Skeletal muscle satellite cell (primary cell): ENCODE measurements around the gene RPRD2.

ENCODE experiments used
- H3K27me3 ChIP-seq: 2 replicates; pipeline ENCODE4 v1.7.0; 2013; ENCODE audit warnings: low read length; ENCODE audit not compliant: control insufficient read depth, insufficient read depth
- H3K36me3 ChIP-seq: 2 replicates; pipeline ENCODE4 v1.7.0; 2013; ENCODE audit warnings: mild to moderate bottlenecking, control low read depth, low read length; ENCODE audit not compliant: insufficient read depth
- H3K4me1 ChIP-seq: 2 replicates; pipeline ENCODE4 v1.7.0; 2013; ENCODE audit warnings: low read length; ENCODE audit not compliant: control insufficient read depth, insufficient read depth
- H3K4me2 ChIP-seq: 2 replicates; pipeline ENCODE4 v1.7.0; 2013; ENCODE audit warnings: mild to moderate bottlenecking, low read length
- H3K4me3 ChIP-seq: 2 replicates; pipeline ENCODE4 v1.7.0; 2013; ENCODE audit warnings: low read length
- H3K9ac ChIP-seq: 2 replicates; pipeline ENCODE4 v1.7.0; 2013; ENCODE audit warnings: mild to moderate bottlenecking, low read depth, low read length, moderate library complexity
- H3K9me3 ChIP-seq: replicated peaks from 2 replicates; pipeline ENCODE4 v1.7.0; 2013; ENCODE audit warnings: mild to moderate bottlenecking, control low read depth, low read length

Gene RPRD2

DNA sequence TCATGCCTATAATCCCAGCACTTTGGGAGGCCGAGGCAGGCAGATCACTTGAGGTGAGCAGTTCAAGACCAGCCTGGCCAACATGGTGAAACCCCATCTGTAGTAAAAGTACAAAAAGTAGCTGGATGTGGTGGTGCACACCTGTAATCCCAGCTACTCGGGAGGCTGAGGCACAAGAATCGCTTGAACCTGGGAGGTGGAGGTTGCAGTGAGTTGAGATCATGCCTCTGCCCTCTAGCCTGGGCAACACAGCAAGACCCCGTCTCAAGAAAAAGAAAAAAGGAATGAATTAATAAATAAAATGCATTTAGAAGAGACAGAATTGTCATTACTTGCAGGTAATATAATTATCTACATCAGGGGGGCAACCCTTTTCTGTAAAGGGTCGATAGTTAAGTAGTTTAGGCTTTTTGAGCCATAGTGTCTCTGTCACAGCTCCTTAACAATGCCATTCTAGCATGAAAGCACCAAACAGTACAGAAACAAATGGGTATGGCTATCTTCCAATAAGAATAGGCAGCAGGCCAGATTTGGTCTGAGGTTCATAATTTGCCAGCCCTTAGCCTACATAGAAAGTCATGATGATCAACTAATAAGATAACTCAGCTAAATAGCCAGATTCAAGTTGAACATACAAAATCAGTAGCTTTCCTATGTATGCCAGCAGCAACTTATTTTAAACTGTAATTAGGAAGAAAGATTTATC lies 56.8 kb downstream of the RPRD2 start:
- H3K9me3 ChIP-seq: no peaks in the 10 kb centered on the region
- no peak overlapping the region for H3K9ac ChIP-seq
- no peak overlapping the region for H3K4me2 ChIP-seq
- no peak overlapping the region for H3K4me3 ChIP-seq
- no peaks in the 10 kb centered on the region for H3K4me1 ChIP-seq
- H3K36me3 ChIP-seq: peaks cover 6% of the 10 kb centered on the region
- no peaks in the 10 kb centered on the region for H3K27me3 ChIP-seq

GRCh38 chr1:150422541-150422940 lies 58.6 kb downstream of the RPRD2 start:
- H3K9ac ChIP-seq: no peak overlapping the region
- peaks cover 9% of the 10 kb centered on the region for H3K36me3 ChIP-seq
- H3K4me2 ChIP-seq: no peak overlapping the region
- H3K4me1 ChIP-seq: no peaks in the 10 kb centered on the region
- H3K27me3 ChIP-seq: no peaks in the 10 kb centered on the region
- no peak overlapping the region for H3K4me3 ChIP-seq
- H3K9me3 ChIP-seq: no peaks in the 10 kb centered on the region

DNA sequence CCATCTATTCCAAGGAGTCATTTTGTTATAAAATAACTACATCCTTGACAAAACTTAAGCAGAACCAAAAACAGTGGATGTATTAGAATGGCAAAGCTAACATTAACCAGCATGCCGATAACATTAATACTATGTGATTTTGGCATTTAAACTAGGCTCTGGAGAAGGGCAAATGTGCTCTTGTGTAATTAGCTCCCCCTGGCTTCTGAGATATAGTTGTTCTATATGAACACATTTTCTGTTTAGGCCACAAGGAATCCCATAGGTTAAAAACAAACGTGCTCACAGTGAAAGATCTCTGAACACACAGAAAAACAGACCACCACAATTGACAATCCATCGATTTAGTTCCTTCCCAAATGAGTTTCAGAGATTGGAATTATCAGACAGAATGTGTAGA lies 65.9 kb downstream of the RPRD2 start:
- H3K9ac ChIP-seq: no peak overlapping the region
- no peaks in the 10 kb centered on the region for H3K4me1 ChIP-seq
- no peaks in the 10 kb centered on the region for H3K27me3 ChIP-seq
- peaks cover 7% of the 10 kb centered on the region for H3K36me3 ChIP-seq
- no peaks in the 10 kb centered on the region for H3K9me3 ChIP-seq
- no peak overlapping the region for H3K4me2 ChIP-seq
- no peak overlapping the region for H3K4me3 ChIP-seq

- no peak overlapping the region for H3K4me3 ChIP-seq
- no peaks in the 10 kb centered on the region for H3K27me3 ChIP-seq
- H3K9me3 ChIP-seq: no peaks in the 10 kb centered on the region
- H3K4me1 ChIP-seq: no peaks in the 10 kb centered on the region
- no peak overlapping the region for H3K4me2 ChIP-seq
- no peak overlapping the region for H3K9ac ChIP-seq
- H3K36me3 ChIP-seq: peaks cover 21% of the 10 kb centered on the region
Observed at GRCh38 chr1:150441121-150441520, 77.2 kb downstream of the RPRD2 start.

GRCh38 chr1:150444232-150444631 lies 80.3 kb downstream of the RPRD2 start:
- Histone ChIP-seq H3K4me3 (no peak overlapping the region), H3K27me3 (no peaks in the 10 kb centered on the region), H3K4me1 (no peaks in the 10 kb centered on the region), H3K9me3 (no peaks in the 10 kb centered on the region), H3K36me3 (peaks cover 35% of the 10 kb centered on the region), H3K4me2 (no peak overlapping the region), H3K9ac (no peak overlapping the region)

DNA sequence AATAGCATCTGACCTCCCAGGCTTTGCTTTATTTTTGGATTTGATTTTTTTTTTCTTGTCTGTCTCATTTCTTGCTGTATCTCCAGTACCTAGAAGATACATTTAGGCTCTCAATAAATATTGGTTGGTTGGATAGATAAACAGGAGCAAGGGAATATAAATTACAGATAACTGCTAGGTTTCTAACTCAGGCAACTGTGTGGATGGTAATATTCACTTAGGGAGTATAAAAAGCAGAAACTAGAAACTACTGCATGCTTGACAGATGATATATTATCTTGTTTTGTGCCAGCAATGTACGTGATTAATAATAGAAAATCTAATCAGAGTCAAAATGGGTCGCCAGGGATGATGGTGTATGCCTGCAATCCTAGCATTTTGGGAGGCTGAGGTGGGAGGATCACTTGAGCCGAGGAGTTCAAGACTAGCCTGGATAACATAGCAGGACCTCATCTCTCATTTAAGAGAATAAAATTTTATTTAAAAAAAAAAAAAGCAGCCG lies 92.2 kb downstream of the RPRD2 start:
- Histone ChIP-seq H3K27me3 (no peaks in the 10 kb centered on the region), H3K4me2 (no peak overlapping the region), H3K9me3 (no peaks in the 10 kb centered on the region), H3K4me3 (no peak overlapping the region), H3K36me3 (peaks cover 18% of the 10 kb centered on the region), H3K9ac (no peak overlapping the region), H3K4me1 (no peaks in the 10 kb centered on the region)

DNA sequence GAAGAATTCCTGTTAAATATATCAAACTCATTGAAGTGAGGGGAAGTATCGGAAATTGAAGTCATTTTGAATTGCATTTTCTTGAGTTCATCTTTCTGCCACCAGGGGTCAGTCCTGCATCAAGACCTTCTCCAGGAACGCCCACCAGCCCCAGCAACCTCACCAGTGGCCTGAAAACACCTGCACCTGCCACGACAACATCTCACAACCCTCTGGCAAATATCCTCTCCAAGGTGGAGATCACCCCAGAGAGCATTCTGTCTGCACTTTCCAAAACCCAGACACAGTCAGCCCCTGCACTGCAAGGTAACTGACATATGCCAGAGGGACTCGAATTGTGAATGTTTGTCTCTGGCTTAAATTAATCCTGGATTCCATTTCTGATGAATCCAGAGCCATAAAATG lies 100.5 kb downstream of the RPRD2 start:
- Histone ChIP-seq H3K27me3 (no peaks in the 10 kb centered on the region), H3K36me3 (peaks cover 17% of the 10 kb centered on the region), H3K4me1 (no peaks in the 10 kb centered on the region)

GRCh38 chr1:150466964-150467363 lies 103.0 kb downstream of the RPRD2 start:
- Histone ChIP-seq H3K4me2 (no peak overlapping the region), H3K36me3 (peaks cover 34% of the 10 kb centered on the region), H3K4me1 (no peaks in the 10 kb centered on the region), H3K4me3 (no peak overlapping the region), H3K27me3 (no peaks in the 10 kb centered on the region), H3K9me3 (no peaks in the 10 kb centered on the region), H3K9ac (no peak overlapping the region)

More for the DNA sequence above, 100.5 kb downstream of the RPRD2 start:
- no peak overlapping the region for H3K4me2 ChIP-seq
- H3K4me3 ChIP-seq: no peak overlapping the region
- H3K9me3 ChIP-seq: no peaks in the 10 kb centered on the region
- no peak overlapping the region for H3K9ac ChIP-seq

DNA sequence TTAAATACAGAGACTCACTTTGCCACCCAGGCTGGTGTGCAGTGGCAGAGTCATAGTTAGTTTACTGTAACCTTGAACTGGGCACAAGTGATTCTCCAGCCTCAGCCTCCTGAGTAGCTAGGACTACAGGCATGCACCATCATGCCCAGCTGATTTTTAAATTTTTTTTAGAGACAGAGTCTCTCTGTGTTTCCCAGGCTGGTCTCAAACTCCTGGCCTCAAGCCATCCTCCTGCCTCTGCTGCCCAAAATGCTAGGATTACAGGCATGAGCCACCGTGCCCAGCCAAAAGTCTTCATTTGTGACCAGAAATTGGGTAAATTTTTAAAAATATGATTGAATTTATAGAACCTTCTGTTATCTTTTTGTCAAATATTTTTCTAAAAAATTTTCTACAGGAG lies 105.3 kb downstream of the RPRD2 start:
- Histone ChIP-seq H3K9me3 (no peaks in the 10 kb centered on the region), H3K27me3 (no peaks in the 10 kb centered on the region), H3K9ac (no peak overlapping the region), H3K4me2 (no peak overlapping the region), H3K4me1 (no peaks in the 10 kb centered on the region), H3K4me3 (no peak overlapping the region), H3K36me3 (peaks cover 47% of the 10 kb centered on the region)

DNA sequence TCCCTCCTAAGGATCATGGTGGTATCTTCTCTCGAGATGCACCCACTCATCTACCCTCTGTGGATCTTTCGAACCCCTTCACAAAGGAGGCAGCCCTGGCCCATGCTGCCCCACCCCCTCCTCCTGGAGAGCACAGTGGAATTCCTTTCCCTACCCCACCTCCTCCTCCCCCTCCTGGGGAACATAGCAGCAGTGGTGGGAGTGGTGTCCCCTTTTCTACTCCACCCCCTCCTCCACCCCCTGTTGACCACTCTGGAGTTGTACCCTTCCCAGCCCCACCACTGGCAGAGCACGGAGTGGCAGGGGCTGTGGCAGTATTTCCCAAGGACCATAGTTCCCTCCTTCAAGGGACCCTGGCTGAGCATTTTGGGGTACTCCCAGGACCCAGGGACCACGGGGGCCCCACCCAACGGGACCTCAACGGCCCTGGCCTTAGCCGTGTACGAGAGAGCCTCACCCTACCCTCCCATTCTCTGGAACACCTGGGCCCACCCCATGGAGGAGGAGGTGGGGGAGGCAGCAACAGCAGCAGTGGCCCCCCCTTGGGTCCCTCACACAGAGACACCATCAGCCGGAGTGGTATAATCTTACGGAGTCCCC lies 108.8 kb downstream of the RPRD2 start:
- peaks cover 38% of the 10 kb centered on the region for H3K36me3 ChIP-seq
- H3K9me3 ChIP-seq: no peaks in the 10 kb centered on the region
- H3K27me3 ChIP-seq: no peaks in the 10 kb centered on the region
- no peak overlapping the region for H3K4me2 ChIP-seq
- H3K4me3 ChIP-seq: no peak overlapping the region
- H3K9ac ChIP-seq: no peak overlapping the region
- H3K4me1 ChIP-seq: peaks cover 7% of the 10 kb centered on the region

- Histone ChIP-seq H3K4me3 (no peak overlapping the region), H3K27me3 (no peaks in the 10 kb centered on the region), H3K4me2 (no peak overlapping the region), H3K9ac (no peak overlapping the region), H3K9me3 (no peaks in the 10 kb centered on the region), H3K36me3 (peaks cover 38% of the 10 kb centered on the region), H3K4me1 (peaks cover 12% of the 10 kb centered on the region)
Observed at GRCh38 chr1:150473659-150474058, 109.7 kb downstream of the RPRD2 start.

DNA sequence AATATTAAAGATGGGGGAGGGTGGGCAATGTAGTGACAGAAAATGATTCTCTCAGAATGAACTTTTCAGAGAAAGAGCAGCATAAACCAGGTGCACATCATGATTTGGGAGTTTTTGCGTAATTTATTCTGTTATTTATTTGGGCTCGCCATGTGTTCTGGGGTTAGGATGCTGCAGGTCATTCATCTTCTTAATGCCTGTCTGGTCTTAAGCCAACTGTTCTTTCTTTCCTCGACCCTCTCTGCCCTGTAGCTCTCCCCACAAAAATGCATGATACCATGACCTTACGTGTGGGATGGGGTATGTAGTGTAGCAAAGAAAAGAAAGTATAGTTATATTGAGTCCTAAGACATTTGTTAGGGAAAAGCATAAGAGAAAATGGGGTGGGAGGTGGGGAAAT lies 110.9 kb downstream of the RPRD2 start:
- Histone ChIP-seq H3K9me3 (no peaks in the 10 kb centered on the region), H3K27me3 (no peaks in the 10 kb centered on the region), H3K36me3 (peaks cover 34% of the 10 kb centered on the region), H3K4me3 (no peak overlapping the region), H3K9ac (no peak overlapping the region), H3K4me2 (no peak overlapping the region), H3K4me1 (peaks cover 12% of the 10 kb centered on the region)
